Measurements from ENCODE around the gene P2RY6.
"Not testable (repeated sequence)": the region's sequence is repeated elsewhere in the genome, so short reads cannot be mapped to it uniquely, and the experiment has no call there.

P2RY6 gene

GRCh38 chr11:73272680-73273038 lies 521 bp downstream of the P2RY6 start:
- no peak for TF ChIP-seq CTCF (IDR thresholded peaks at IDR 0.05; ENCODE audit: low read depth, low read length)
- Histone ChIP-seq H3K27ac (no peak overlapping the region), H3K27me3 (ENCODE audit: insufficient read depth, low read depth, severe bottlenecking) (no peaks in the 10 kb centered on the region), H3K9me3 (ENCODE audit: severe bottlenecking) (no peaks in the 10 kb centered on the region), H3K4me3 (ENCODE audit: low read depth, low read length) (no peak overlapping the region), H3K36me3 (no peaks in the 10 kb centered on the region)
- DNase-seq = no peak

- no peak overlapping the region for H3K27ac ChIP-seq
- H3K36me3 ChIP-seq = no peaks in the 10 kb centered on the region
- no peaks in the 10 kb centered on the region for H3K9me3 ChIP-seq (ENCODE audit: severe bottlenecking)
- H3K4me3 ChIP-seq (ENCODE audit: low read depth, low read length) = no peak overlapping the region
- no peaks in the 10 kb centered on the region for H3K27me3 ChIP-seq (ENCODE audit: insufficient read depth, low read depth, severe bottlenecking)
- no peak for TF ChIP-seq CTCF (IDR thresholded peaks at IDR 0.05; ENCODE audit: low read depth, low read length)
- no peak for DNase-seq
These were observed 1.2 kb downstream of the P2RY6 start for GRCh38 chr11:73273222-73273895.

GRCh38 chr11:73274191-73274590 lies 2.1 kb downstream of the P2RY6 start:
- not testable (repeated sequence) for DNase-seq; H3K27ac ChIP-seq; H3K27me3 ChIP-seq (ENCODE audit: insufficient read depth, low read depth, severe bottlenecking); H3K9me3 ChIP-seq (ENCODE audit: severe bottlenecking); H3K4me3 ChIP-seq (ENCODE audit: low read depth, low read length); H3K36me3 ChIP-seq

- Histone ChIP-seq H3K4me3 (ENCODE audit: low read depth, low read length) (no peak overlapping the region), H3K36me3 (no peaks in the 10 kb centered on the region), H3K9me3 (ENCODE audit: severe bottlenecking) (no peaks in the 10 kb centered on the region), H3K27ac (no peak overlapping the region), H3K27me3 (ENCODE audit: insufficient read depth, low read depth, severe bottlenecking) (no peaks in the 10 kb centered on the region)
- DNase-seq = no peak
- no peak for TF ChIP-seq CTCF (IDR thresholded peaks at IDR 0.05; ENCODE audit: low read depth, low read length)
These were observed 2.7 kb downstream of the P2RY6 start for GRCh38 chr11:73274722-73275380.

GRCh38 chr11:73275381-73275750 lies 3.2 kb downstream of the P2RY6 start:
- H3K4me3 ChIP-seq (ENCODE audit: low read depth, low read length) = no peak overlapping the region
- no peak overlapping the region for H3K27ac ChIP-seq
- H3K9me3 ChIP-seq (ENCODE audit: severe bottlenecking) = no peaks in the 10 kb centered on the region
- no peaks in the 10 kb centered on the region for H3K27me3 ChIP-seq (ENCODE audit: insufficient read depth, low read depth, severe bottlenecking)
- DNase-seq = no peak
- H3K36me3 ChIP-seq = no peaks in the 10 kb centered on the region
- no peak for TF ChIP-seq CTCF (IDR thresholded peaks at IDR 0.05; ENCODE audit: low read depth, low read length)

GRCh38 chr11:73277467-73277866 lies 5.3 kb downstream of the P2RY6 start:
- no peak for DNase-seq
- no peak for TF ChIP-seq CTCF (IDR thresholded peaks at IDR 0.05; ENCODE audit: low read depth, low read length)
- Histone ChIP-seq H3K27ac (no peak overlapping the region), H3K36me3 (no peaks in the 10 kb centered on the region), H3K9me3 (ENCODE audit: severe bottlenecking) (no peaks in the 10 kb centered on the region), H3K27me3 (ENCODE audit: insufficient read depth, low read depth, severe bottlenecking) (no peaks in the 10 kb centered on the region), H3K4me3 (ENCODE audit: low read depth, low read length) (no peak overlapping the region)

All from WERI-Rb-1 (cell line).